Mesodermal cell (in vitro differentiated cells): ENCODE measurements around the gene UGT1A6.
"Not testable (repeated sequence)": the region's sequence is repeated elsewhere in the genome, so short reads cannot be mapped to it uniquely, and the experiment has no call there.

Experiments used
- H3K27ac ChIP-seq: 2 replicates; pipeline ENCODE4 v1.7.0; 2013; ENCODE audit warnings: mild to moderate bottlenecking, low read depth, low read length, moderate library complexity; ENCODE audit not compliant: severe bottlenecking
- H3K36me3 ChIP-seq: 2 replicates; pipeline ENCODE4 v1.7.1; 2013; ENCODE audit warnings: mild to moderate bottlenecking, low read length, moderate library complexity; ENCODE audit not compliant: control insufficient read depth, insufficient read depth
- H3K4me1 ChIP-seq: one replicate; pipeline ENCODE4 v1.7.1; 2013; ENCODE audit warnings: mild to moderate bottlenecking, low read length; ENCODE audit not compliant: insufficient read depth, control insufficient read depth, poor library complexity, severe bottlenecking
- H3K4me3 ChIP-seq: 2 replicates; pipeline ENCODE4 v1.7.0; 2013; ENCODE audit warnings: low read length, control low read depth, mild to moderate bottlenecking; ENCODE audit not compliant: insufficient read depth, poor library complexity, severe bottlenecking; ENCODE audit errors: extremely low read depth
- H3K9me3 ChIP-seq: 2 replicates; pipeline ENCODE4 v1.7.1; 2013; ENCODE audit warnings: mild to moderate bottlenecking, low read length, moderate library complexity; ENCODE audit not compliant: control insufficient read depth
- WGBS, 2 experiments: methylation state at CpG; one replicate each; pipeline ENCODE4 v1.1.5; 2013; ENCODE audit warnings: missing lambda C conversion rate in 2 of 2; ENCODE audit not compliant: insufficient coverage in 2 of 2; 5-methylcytosine and 5-hydroxymethylcytosine counted together

The UGT1A6 gene

GRCh38 chr2:233750689-233751088 is 58.0 kb downstream of the UGT1A6 start:
- not testable (repeated sequence) for H3K4me1 ChIP-seq, H3K27ac ChIP-seq, H3K4me3 ChIP-seq, H3K36me3 ChIP-seq
- WGBS, 2 experiments: 85 to 100% methylated on average over 1 to 2 of the region's 2 CpGs
- peaks cover 22% of the 10 kb centered on the region for H3K9me3 ChIP-seq

- peaks cover 22% of the 10 kb centered on the region for H3K9me3 ChIP-seq
- H3K27ac ChIP-seq, H3K36me3 ChIP-seq, H3K4me1 ChIP-seq, H3K4me3 ChIP-seq: not testable (repeated sequence)
- 83% methylated on average over 1 of the region's 2 CpGs; no CpG with 5 or more reads in 1 of the 2 experiments for WGBS, 2 experiments
Measured at GRCh38 chr2:233751212-233752009, 58.7 kb downstream of the UGT1A6 start.

GRCh38 chr2:233754872-233755611 is 62.4 kb downstream of the UGT1A6 start:
- no peaks in the 10 kb centered on the region for H3K36me3 ChIP-seq
- peaks cover 22% of the 10 kb centered on the region for H3K9me3 ChIP-seq
- H3K27ac ChIP-seq: no peak overlapping the region
- peaks cover 3% of the 10 kb centered on the region for H3K4me1 ChIP-seq
- H3K4me3 ChIP-seq: no peak overlapping the region
- 93 to 94% methylated on average over 38 of the region's 44 CpGs for WGBS, 2 experiments

GRCh38 chr2:233756429-233757081 is 63.9 kb downstream of the UGT1A6 start:
- WGBS, 2 experiments: 60 to 89% methylated on average over 1 to 3 of the region's 7 CpGs
- peaks cover 3% of the 10 kb centered on the region for H3K4me1 ChIP-seq

GRCh38 chr2:233758141-233758540 is 65.5 kb downstream of the UGT1A6 start:
- Histone ChIP-seq H3K4me1 (peaks cover 3% of the 10 kb centered on the region), H3K4me3 (no peak overlapping the region), H3K9me3 (peaks cover 6% of the 10 kb centered on the region), H3K27ac (no peak overlapping the region), H3K36me3 (no peaks in the 10 kb centered on the region)

More at GRCh38 chr2:233756429-233757081, 63.9 kb downstream of the UGT1A6 start:
- no peaks in the 10 kb centered on the region for H3K36me3 ChIP-seq
- peaks cover 12% of the 10 kb centered on the region for H3K9me3 ChIP-seq
- no peak overlapping the region for H3K4me3 ChIP-seq
- no peak overlapping the region for H3K27ac ChIP-seq

GRCh38 chr2:233758849-233759248 is 66.2 kb downstream of the UGT1A6 start:
- Histone ChIP-seq H3K4me3 (no peak overlapping the region), H3K36me3 (no peaks in the 10 kb centered on the region), H3K4me1 (peaks cover 3% of the 10 kb centered on the region), H3K9me3 (peaks cover 6% of the 10 kb centered on the region), H3K27ac (no peak overlapping the region)
- WGBS, 2 experiments: 88 to 93% methylated on average over 2 of the region's 2 CpGs

GRCh38 chr2:233760043-233760442 is 67.4 kb downstream of the UGT1A6 start, which contains the start of gene UGT1A1:
UGT1A1 (plus strand) TSS chr2:233760270; CDS start chr2:233760288, 18 bp downstream.
- Histone ChIP-seq H3K9me3 (peaks cover 2% of the 10 kb centered on the region), H3K4me3 (no peak within 1 kb of the TSS), H3K36me3 (no peaks in the 10 kb centered on the region), H3K27ac (no peak within 1 kb of the TSS), H3K4me1 (peaks cover 3% of the 10 kb centered on the region)
- 95 to 98% methylated on average over 4 of the region's 6 CpGs for WGBS, 2 experiments

- Histone ChIP-seq H3K4me1 (peaks cover 3% of the 10 kb centered on the region), H3K36me3 (no peaks in the 10 kb centered on the region), H3K9me3 (no peaks in the 10 kb centered on the region), H3K27ac (no peak overlapping the region), H3K4me3 (no peak overlapping the region)
- 84% methylated on average over 3 of the region's 4 CpGs; no CpG with 5 or more reads in 1 of the 2 experiments for WGBS, 2 experiments
Measured at GRCh38 chr2:233761040-233761769, 68.5 kb downstream of the UGT1A6 start.

GRCh38 chr2:233764264-233764663 is 71.6 kb downstream of the UGT1A6 start:
- WGBS, 2 experiments: 86% methylated on average over 5 to 7 of the region's 7 CpGs
- no peak overlapping the region for H3K27ac ChIP-seq
- H3K4me3 ChIP-seq: no peak overlapping the region
- H3K9me3 ChIP-seq: no peaks in the 10 kb centered on the region
- H3K4me1 ChIP-seq: no peaks in the 10 kb centered on the region
- no peaks in the 10 kb centered on the region for H3K36me3 ChIP-seq

GRCh38 chr2:233764761-233765160 is 72.1 kb downstream of the UGT1A6 start:
- Histone ChIP-seq H3K4me1 (no peaks in the 10 kb centered on the region), H3K36me3 (no peaks in the 10 kb centered on the region), H3K4me3 (no peak overlapping the region), H3K9me3 (no peaks in the 10 kb centered on the region), H3K27ac (no peak overlapping the region)
- 67 to 79% methylated on average over 1 to 3 of the region's 3 CpGs for WGBS, 2 experiments
